GM12878 (cell line): ENCODE data around the gene FARSB. TPM values are rescaled to one million over a fixed set of nuclear protein-coding genes. Genes with fewer than 3 reads are reported as not detected.

Experiments
- ATAC-seq: fragments of 200-7000 bp; cut with Tn5 transposase; 3 replicates; pipeline ENCODE4 v1.9.1; 2020; ENCODE audit warnings: mild to moderate bottlenecking, moderate library complexity
- BruUV-seq: library from RNA; stranded (reverse); fragments of 400-500 nt; replicated peaks from 2 replicates; lab custom pipeline; 2021; lab: Mats Ljungman, UMichigan
- CTCF ChIA-PET: fragments of 300-600 bp; sonication (Branson Sonifier 250); formaldehyde crosslinking; extraction: SDS; loops from one replicate; lab custom pipeline; 2021; ENCODE audit warnings: inconsistent platforms; lab: Yijun Ruan, JAX
- POLR2A ChIA-PET: fragments of 350-600 bp; formaldehyde crosslinking; extraction: SDS; loops from one replicate; lab custom pipeline; 2021; ENCODE audit warnings: inconsistent platforms; lab: Charles Lee
- RAD21 ChIA-PET: fragments of 300-600 bp; sonication (Branson Sonifier 250); formaldehyde crosslinking; loops from one replicate; lab custom pipeline; 2023; ENCODE audit warnings: antibody characterized with exemption; ENCODE audit not compliant: unreplicated experiment; lab: Charles Lee
- SMC1A ChIA-PET: fragments of 300-600 bp; sonication (Branson Sonifier 250); formaldehyde crosslinking; loops from one replicate; lab custom pipeline; 2023; ENCODE audit not compliant: unreplicated experiment, uncharacterized antibody; lab: Charles Lee
- DNase-seq: peaks from one replicate; pipeline ENCODE4 v3.0.0-alpha.2; 2011; ENCODE audit warnings: low read depth, low spot score
- FAIRE-seq: peaks from 3 replicates; lab custom pipeline; 2011; peaks lifted over from hg19 to GRCh38; lab: Jason Lieb, UNC
- H2AFZ ChIP-seq: 2 replicates; pipeline ENCODE4 v1.6.0; 2011; ENCODE audit warnings: low read depth, low read length, control low read depth; ENCODE audit not compliant: control insufficient read depth
- H3K27ac ChIP-seq: 2 replicates; pipeline ENCODE4 v1.5.1; 2011; ENCODE audit warnings: control low read depth; ENCODE audit not compliant: control insufficient read depth, insufficient read depth
- H3K27me3 ChIP-seq, 2 experiments: replicated peaks in 1 of 2; 2 replicates each; pipeline versions ENCODE4 v1.6.0 to v1.6.1; 2011; ENCODE audit warnings: low read length in 1 of 2; ENCODE audit not compliant: control insufficient read depth in 2 of 2, insufficient read depth in 2 of 2
- H3K36me3 ChIP-seq, 2 experiments: 2 replicates each; pipeline ENCODE4 v1.5.1; 2011; ENCODE audit warnings: low read length in 1 of 2; ENCODE audit not compliant: control insufficient read depth in 2 of 2, insufficient read depth in 2 of 2
- H3K4me1 ChIP-seq: 2 replicates; pipeline ENCODE4 v1.6.1; 2011; ENCODE audit warnings: mild to moderate bottlenecking, low read length, moderate library complexity, mixed read lengths; ENCODE audit not compliant: control insufficient read depth, insufficient read depth
- H3K4me2 ChIP-seq: 2 replicates; pipeline ENCODE4 v1.6.0; 2011; ENCODE audit warnings: control low read depth; ENCODE audit not compliant: control insufficient read depth, insufficient read depth
- H3K4me3 ChIP-seq: fragments of 200-600 bp; sonication (generic); 2 replicates; pipeline ENCODE4 v1.5.1; 2016
- H3K79me2 ChIP-seq: 2 replicates; pipeline ENCODE4 v1.6.0; 2011; ENCODE audit warnings: low read length; ENCODE audit not compliant: control insufficient read depth, insufficient read depth
- H3K9ac ChIP-seq: 2 replicates; pipeline ENCODE4 v1.8.0; 2011; ENCODE audit warnings: low read length, control low read depth, mixed read lengths; ENCODE audit not compliant: control insufficient read depth, insufficient read depth
- H3K9me3 ChIP-seq: replicated peaks from 3 replicates; pipeline ENCODE4 v1.5.1; 2011; ENCODE audit warnings: mild to moderate bottlenecking, low read length; ENCODE audit not compliant: control insufficient read depth, insufficient read depth
- H4K20me1 ChIP-seq: 2 replicates; pipeline ENCODE4 v1.6.0; 2011; ENCODE audit not compliant: control insufficient read depth, insufficient read depth
- ESRRA ChIP-seq: IDR thresholded peaks from 2 replicates; pipeline ENCODE4 v1.6.1; 2012; ENCODE audit warnings: mild to moderate bottlenecking, low read length, improper control_type of control experiment
- MEF2A ChIP-seq: IDR thresholded peaks from 2 replicates; pipeline ENCODE4 v1.6.1; 2011; ENCODE audit warnings: low read depth, mild to moderate bottlenecking, low read length, moderate library complexity; ENCODE audit not compliant: insufficient read depth
- NFYA ChIP-seq: IDR thresholded peaks from 2 replicates; pipeline ENCODE4 v1.6.1; 2011; ENCODE audit warnings: low read depth, mild to moderate bottlenecking, low read length, improper control_type of control experiment, borderline replicate concordance
- RBBP5 ChIP-seq: fragments of 200-600 bp; sonication (generic); conservative IDR thresholded peaks from 2 replicates; pipeline ENCODE4 v1.6.1; 2016
- SMAD1 ChIP-seq: fragments of 450-650 bp; IDR thresholded peaks from 2 replicates; pipeline ENCODE4 v1.6.1; 2018; ENCODE audit warnings: mild to moderate bottlenecking, low read depth; ENCODE audit not compliant: partially characterized antibody
- SPI1 ChIP-seq: IDR thresholded peaks from 2 replicates; pipeline ENCODE4 v1.6.1; 2011; ENCODE audit warnings: low read depth, mild to moderate bottlenecking, low read length, moderate library complexity, borderline replicate concordance; ENCODE audit not compliant: insufficient read depth
- TBL1XR1 ChIP-seq: IDR thresholded peaks from 2 replicates; pipeline ENCODE4 v1.6.1; 2012; ENCODE audit warnings: low read depth, low read length, improper control_type of control experiment
- ZBED1 ChIP-seq: IDR thresholded peaks from 2 replicates; pipeline ENCODE4 v1.6.1; 2016; ENCODE audit warnings: borderline replicate concordance
- ZNF207 ChIP-seq: fragments of 450-650 bp; IDR thresholded peaks from 2 replicates; pipeline ENCODE4 v1.6.1; 2014; ENCODE audit warnings: antibody characterized with exemption, mild to moderate bottlenecking, borderline replicate concordance
- WGBS: methylation state at CpG from one replicate; pipeline ENCODE4 v1.1.6; 2016; ENCODE audit warnings: low lambda C conversion rate; ENCODE audit not compliant: insufficient replicate concordance, insufficient coverage; ENCODE audit errors: missing lambda C conversion rate; 5-methylcytosine and 5-hydroxymethylcytosine counted together
- in situ Hi-C: fragments of 300-500 bp; cut with MboI; formaldehyde crosslinking; loops from 9 replicates; pipeline ENCODE4 v1.14.3; 2018; ENCODE audit warnings: mixed read lengths
- intact Hi-C: fragments of 100-400 bp; cut with micrococcal nuclease; formaldehyde crosslinking; loops from one replicate; pipeline ENCODE4 v1.14.2; 2022; ENCODE audit not compliant: unreplicated experiment
- polyA plus RNA-seq, 11 experiments: library from polyadenylated mRNA; depleted of rRNA in 4 of 11; unstranded in 6 of 11; stranded (reverse) in 5 of 11; fragments of >200 nt; fragmentation: Nextera tagmentation in 4 of 11; fragmentation: Illumina TruSeq in 1 of 11; extraction: Ambion mirVana in 4 of 11; extraction: Trizol in 1 of 11; gene quantifications; 1 replicate in 1 of 11; 2 replicates in 10 of 11; pipeline versions ENCODE4 v1.2.1 to v1.2.3, GENCODE V29; 2011 to 2016; ENCODE audit warnings: inconsistent platforms in 2 of 11, missing spikeins in 2 of 11, low read depth in 1 of 11
- total RNA-seq, 4 experiments: library from RNA; depleted of rRNA in 3 of 4; stranded (reverse); fragments of >200 nt in 3 of 4; fragmentation: Illumina TruSeq in 1 of 4; extraction: Trizol in 1 of 4; gene quantifications; 2 replicates each; pipeline versions ENCODE4 v1.2.1 to v1.2.3, GENCODE V29; 2013 to 2021

Gene FARSB
- total and polyA plus RNA-seq, 10 of the 15 experiments (the other 5 are each of a cell fraction or from before 2014, with no cell fraction given), result 32.4 to 127 (median 73.8) TPM

DNA sequence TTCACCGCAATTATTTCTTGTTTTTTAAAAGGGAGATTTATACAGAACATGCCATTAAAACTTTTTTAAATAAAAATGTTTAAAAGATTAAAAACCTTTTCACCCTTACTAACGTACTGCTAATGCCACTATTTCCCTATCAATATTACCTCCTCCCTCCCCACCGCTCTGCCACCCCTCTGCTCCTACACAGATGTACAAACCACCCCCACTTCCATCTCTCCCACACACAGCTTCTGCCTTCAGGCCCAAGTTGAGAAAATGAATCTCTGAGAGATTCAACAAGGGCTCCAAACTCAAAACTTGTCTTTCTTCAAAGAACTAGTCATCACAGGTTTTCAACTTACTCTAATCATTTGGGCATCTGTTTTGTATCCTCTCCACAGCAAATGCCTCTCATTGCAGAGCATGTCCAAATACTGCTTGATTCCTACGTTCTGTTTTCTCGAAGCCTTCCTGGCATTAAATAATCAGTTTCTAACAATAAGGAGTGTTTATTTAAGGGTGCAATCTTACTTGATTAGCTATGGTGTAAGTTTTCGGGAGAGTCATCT lies 32.1 kb downstream of the FARSB start (continued):
- TF ChIP-seq ESRRA, result no peak
- TF ChIP-seq ZNF207, result no peak

DNA sequence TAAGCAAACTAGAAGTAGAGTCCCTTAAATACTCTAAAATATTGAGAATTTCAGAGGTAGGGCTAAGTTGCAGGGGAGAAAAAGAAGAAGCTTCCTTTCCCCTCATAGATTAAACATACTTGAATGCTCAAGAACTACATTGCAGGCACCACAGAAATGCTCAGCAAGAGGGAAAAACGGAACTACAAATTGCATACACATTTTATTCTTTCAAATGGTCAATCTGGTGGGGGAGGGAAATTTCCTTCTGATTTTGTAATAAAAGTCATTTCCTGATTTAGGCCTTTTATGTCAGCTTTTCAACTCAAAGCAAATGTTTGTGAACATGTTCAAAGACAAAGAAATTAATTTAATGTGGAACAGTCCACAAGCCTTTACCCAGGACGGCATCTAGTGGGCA lies 33.0 kb downstream of the FARSB start:
- FAIRE-seq (no peak), ATAC-seq (no peak), DNase-seq (no peak)
- no peak for TF ChIP-seq TBL1XR1
- TF ChIP-seq ZBED1, result no peak
- no peak for TF ChIP-seq SPI1
- TF ChIP-seq MEF2A, result no peak
- TF ChIP-seq RBBP5, result no peak
- TF ChIP-seq SMAD1, result no peak
- no peak for TF ChIP-seq NFYA
- no peak overlapping the region for H2AFZ ChIP-seq
- no peaks in the 10 kb centered on the region for H3K27me3 ChIP-seq
- WGBS, result 100% methylated on average over 2 of the region's 2 CpGs
- SMC1A ChIA-PET, result interaction anchor here (1.2 kb wide), 1 partner anchor 26 kb away, joined by 3 read pairs; no protein-coding TSS in a partner anchor
- RAD21 ChIA-PET, result interaction anchor here (2.1 kb wide), 1 partner anchor 305 kb away, joined by 7 read pairs; no protein-coding TSS in a partner anchor
- peaks cover 4 to 22% of the 10 kb centered on the region in 2 experiments for H3K36me3 ChIP-seq
- BruUV-seq, result no TSS peak
- intact Hi-C loops, result no loop called here
- H4K20me1 ChIP-seq, result no peaks in the 10 kb centered on the region
- no peaks in the 10 kb centered on the region for H3K4me1 ChIP-seq
- POLR2A ChIA-PET, result interaction anchor here (0.7 kb wide), 1 partner anchor 8 kb away, joined by 3 read pairs; no protein-coding TSS in a partner anchor
- no peaks in the 10 kb centered on the region for H3K79me2 ChIP-seq
- H3K4me2 ChIP-seq, result no peak overlapping the region
- CTCF ChIA-PET, result interaction anchor here (0.7 to 2.2 kb wide), 4 partner anchors 8 to 305 kb away, joined by 3 to 7 read pairs (median 3); no protein-coding TSS in a partner anchor
- H3K27ac ChIP-seq, result no peak overlapping the region
- no peak overlapping the region for H3K9ac ChIP-seq
- H3K4me3 ChIP-seq, result no peak overlapping the region
- in situ Hi-C loops, result no loop called here
- no peaks in the 10 kb centered on the region for H3K9me3 ChIP-seq
